ENCODE results near the gene YWHAG.

The YWHAG gene

DNA sequence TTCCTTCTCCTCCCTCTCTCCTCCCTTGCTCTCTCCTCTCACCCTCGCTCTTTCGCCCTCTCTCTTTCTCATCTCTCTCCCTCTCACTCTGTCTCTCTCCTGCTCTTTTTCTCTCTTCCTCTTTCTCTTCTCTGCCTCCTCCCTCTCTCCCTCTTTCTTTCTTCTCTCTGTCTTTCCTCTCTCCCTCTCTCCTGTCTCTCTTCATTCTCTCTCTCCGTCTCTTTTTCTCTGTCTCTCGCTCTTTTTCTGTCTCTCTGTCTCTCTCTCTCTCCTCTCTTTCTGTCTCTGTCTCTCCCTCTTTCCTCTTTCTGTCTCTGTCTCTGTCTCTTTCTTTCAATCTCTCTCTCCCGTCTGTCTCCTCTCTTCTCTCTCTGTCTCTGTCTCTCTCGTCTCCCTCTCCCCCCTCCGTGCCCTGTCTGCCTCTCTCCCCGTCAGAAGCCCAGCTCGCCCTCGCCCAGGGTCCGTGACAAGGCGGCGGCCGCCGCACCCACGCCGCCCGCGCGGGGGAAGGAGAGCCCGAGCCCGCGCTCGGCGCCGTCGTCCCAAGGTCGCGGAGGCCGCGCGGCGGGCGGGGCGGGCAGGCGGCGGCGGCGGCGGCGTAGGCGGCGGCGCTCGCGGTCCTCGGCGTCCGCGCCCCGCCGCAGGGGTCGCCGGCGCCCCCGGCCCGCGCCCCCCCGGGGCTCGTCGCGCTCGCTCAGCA is 77.6 kb downstream of the YWHAG start:
- FAIRE-seq = no peak

DNA sequence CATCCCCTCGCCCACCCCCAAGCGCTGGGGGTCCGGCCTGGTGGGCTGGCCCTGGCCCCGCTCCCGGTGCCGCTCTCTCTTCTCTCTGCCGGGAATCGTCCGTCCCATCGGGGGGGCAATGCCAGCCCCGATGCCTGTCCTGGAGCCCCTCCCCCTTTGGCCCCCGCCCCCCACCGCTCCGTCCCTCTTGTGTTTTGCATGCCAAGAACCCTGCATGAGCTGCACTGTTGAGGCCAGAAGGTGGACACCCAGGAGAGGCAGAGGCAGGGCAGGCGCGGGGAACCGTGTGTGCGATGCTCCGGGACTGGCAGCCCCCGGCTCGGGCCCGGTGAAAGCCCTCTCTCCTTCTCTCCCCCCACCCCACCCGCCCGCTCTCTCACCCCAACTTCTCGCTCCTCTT is 78.4 kb downstream of the YWHAG start:
- DNase-seq (ENCODE audit: insufficient read length, low spot score) = no peak
- TF ChIP-seq POLR2A (IDR thresholded peaks at IDR 0.05; ENCODE audit: low read depth, low read length) = no peak
- FAIRE-seq = no peak

More for the DNA sequence above, 77.6 kb downstream of the YWHAG start:
- DNase-seq (ENCODE audit: insufficient read length, low spot score) = no peak
- TF ChIP-seq POLR2A (IDR thresholded peaks at IDR 0.05; ENCODE audit: low read depth, low read length) = no peak

GRCh38 chr7:76278540-76278939 is 80.3 kb downstream of the YWHAG start:
- TF ChIP-seq POLR2A (IDR thresholded peaks at IDR 0.05; ENCODE audit: low read depth, low read length) = no peak
- no peak for DNase-seq (ENCODE audit: insufficient read length, low spot score)
- FAIRE-seq = no peak
